Measurements from ENCODE around the gene FAF1.

The FAF1 gene

DNA sequence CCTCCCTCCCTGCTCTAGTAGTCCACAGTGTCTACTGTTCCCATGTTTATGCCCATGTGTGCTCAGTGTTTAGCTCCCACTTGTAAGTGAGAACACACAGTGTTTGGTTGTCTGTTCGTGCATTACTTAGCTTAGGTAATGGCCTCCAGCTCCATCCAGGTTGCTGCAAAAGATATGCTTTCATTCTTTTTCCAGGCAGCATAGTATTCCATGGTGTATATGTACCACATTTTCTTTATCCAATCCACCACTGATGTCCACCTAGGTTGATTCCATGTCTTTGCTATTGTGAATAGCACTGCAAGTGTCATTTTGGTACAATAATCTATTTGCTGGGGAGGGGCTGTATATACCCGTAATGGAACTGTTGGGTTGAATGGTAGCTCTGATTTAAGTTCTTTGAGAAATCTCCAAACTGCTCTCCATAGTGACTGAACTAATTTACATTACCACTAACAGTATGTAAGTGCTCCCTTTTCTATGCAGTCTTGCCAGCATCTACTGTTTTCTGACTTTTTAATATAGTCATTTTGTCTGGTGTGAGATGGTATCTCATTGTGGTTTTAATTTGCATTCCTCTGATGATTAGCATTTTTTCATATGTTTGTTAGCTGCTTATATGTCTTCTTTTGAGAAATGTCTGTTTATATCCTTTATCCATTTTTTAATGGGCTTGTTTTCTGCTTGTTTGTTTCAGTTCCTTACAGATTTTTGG is 344.9 kb downstream of the FAF1 start:
- Histone ChIP-seq H3K9me3 (ENCODE audit: control insufficient read depth in 1 of 2, low read length in 2 of 2) (no peaks in the 10 kb centered on the region), H3K4me3 (ENCODE audit: low read depth in 1 of 2, low read length in 2 of 2) (no peak overlapping the region), H3K4me1 (ENCODE audit: control insufficient read depth in 1 of 2, insufficient read depth in 2 of 2, low read length in 2 of 2) (no peaks in the 10 kb centered on the region), H3K27ac (ENCODE audit: low read length) (no peak overlapping the region), H3K27me3 (ENCODE audit: low read depth, low read length) (no peaks in the 10 kb centered on the region), H3K36me3 (ENCODE audit: control insufficient read depth in 1 of 2, insufficient read depth in 2 of 2, low read length in 2 of 2) (no peaks in the 10 kb centered on the region)

DNA sequence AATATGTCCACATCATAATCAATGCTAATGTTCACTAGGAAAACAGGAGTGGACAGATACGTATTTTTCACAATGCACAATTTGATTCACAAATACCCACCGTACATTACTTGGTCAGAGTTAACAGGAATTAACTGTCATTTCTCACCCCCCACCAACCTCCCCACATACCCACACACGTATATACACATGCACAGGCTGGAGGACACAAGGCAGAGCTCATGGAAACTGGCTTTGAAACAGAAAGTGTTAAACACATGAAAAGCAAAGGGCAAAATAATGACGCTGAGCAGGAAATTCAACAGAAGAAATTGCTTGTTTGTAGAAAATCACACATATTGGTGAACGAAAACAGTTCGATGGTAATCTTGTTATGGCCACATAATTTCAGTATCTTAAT is 348.4 kb downstream of the FAF1 start:
- Histone ChIP-seq H3K4me3 (ENCODE audit: low read depth in 1 of 2, low read length in 2 of 2) (no peak overlapping the region), H3K27me3 (ENCODE audit: low read depth, low read length) (no peaks in the 10 kb centered on the region), H3K9me3 (ENCODE audit: control insufficient read depth in 1 of 2, low read length in 2 of 2) (no peaks in the 10 kb centered on the region), H3K36me3 (ENCODE audit: control insufficient read depth in 1 of 2, insufficient read depth in 2 of 2, low read length in 2 of 2) (no peaks in the 10 kb centered on the region), H3K4me1 (ENCODE audit: control insufficient read depth in 1 of 2, insufficient read depth in 2 of 2, low read length in 2 of 2) (no peaks in the 10 kb centered on the region), H3K27ac (ENCODE audit: low read length) (no peak overlapping the region)

DNA sequence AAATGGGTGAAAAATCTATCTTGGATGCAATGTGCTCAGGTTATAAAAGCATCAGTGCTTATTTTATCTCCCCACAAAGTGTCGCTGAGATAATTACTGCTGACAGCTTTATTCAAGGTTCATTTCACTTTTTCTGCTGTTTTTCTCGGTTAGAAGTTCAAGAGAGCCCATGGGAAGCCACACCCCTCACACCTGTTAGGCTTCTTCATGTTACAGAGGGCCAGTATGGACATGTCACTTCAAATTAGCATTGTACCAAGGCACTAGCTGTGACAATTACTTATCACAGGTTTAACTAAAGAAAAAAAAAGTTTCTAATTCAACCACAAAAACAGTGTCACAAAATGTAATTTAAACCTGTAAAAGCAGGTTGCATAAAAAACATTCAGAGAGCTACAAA is 349.5 kb downstream of the FAF1 start:
- Histone ChIP-seq H3K27ac (ENCODE audit: low read length) (no peak overlapping the region), H3K4me3 (ENCODE audit: low read depth in 1 of 2, low read length in 2 of 2) (no peak overlapping the region), H3K27me3 (ENCODE audit: low read depth, low read length) (no peaks in the 10 kb centered on the region)

DNA sequence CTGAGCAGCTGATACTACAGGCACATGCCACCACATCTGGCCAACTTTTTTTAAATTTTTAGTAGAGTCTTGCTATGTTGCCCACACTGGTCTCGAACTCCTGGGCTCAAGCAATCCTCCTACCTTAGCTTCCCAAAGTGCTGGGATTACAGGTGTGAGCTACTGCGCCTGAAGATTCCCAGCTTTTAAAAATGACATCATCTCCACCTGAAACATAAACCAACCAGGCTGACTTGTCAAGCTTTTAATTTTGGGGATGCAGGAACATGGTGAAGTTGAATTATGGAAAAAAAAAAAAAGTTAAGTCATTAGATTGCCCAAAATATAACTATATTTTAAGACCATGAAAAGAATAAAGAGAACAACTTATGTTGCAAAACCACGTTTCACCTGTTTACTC is 350.6 kb downstream of the FAF1 start:
- Histone ChIP-seq H3K27me3 (ENCODE audit: low read depth, low read length) (no peaks in the 10 kb centered on the region), H3K36me3 (ENCODE audit: control insufficient read depth in 1 of 2, insufficient read depth in 2 of 2, low read length in 2 of 2) (no peaks in the 10 kb centered on the region), H3K4me1 (ENCODE audit: control insufficient read depth in 1 of 2, insufficient read depth in 2 of 2, low read length in 2 of 2) (no peaks in the 10 kb centered on the region), H3K27ac (ENCODE audit: low read length) (no peak overlapping the region), H3K4me3 (ENCODE audit: low read depth in 1 of 2, low read length in 2 of 2) (no peak overlapping the region), H3K9me3 (ENCODE audit: control insufficient read depth in 1 of 2, low read length in 2 of 2) (no peaks in the 10 kb centered on the region)

More for the DNA sequence above, 349.5 kb downstream of the FAF1 start:
- no peaks in the 10 kb centered on the region for H3K4me1 ChIP-seq (ENCODE audit: control insufficient read depth in 1 of 2, insufficient read depth in 2 of 2, low read length in 2 of 2)
- no peaks in the 10 kb centered on the region for H3K36me3 ChIP-seq (ENCODE audit: control insufficient read depth in 1 of 2, insufficient read depth in 2 of 2, low read length in 2 of 2)
- H3K9me3 ChIP-seq (ENCODE audit: control insufficient read depth in 1 of 2, low read length in 2 of 2), result no peaks in the 10 kb centered on the region

DNA sequence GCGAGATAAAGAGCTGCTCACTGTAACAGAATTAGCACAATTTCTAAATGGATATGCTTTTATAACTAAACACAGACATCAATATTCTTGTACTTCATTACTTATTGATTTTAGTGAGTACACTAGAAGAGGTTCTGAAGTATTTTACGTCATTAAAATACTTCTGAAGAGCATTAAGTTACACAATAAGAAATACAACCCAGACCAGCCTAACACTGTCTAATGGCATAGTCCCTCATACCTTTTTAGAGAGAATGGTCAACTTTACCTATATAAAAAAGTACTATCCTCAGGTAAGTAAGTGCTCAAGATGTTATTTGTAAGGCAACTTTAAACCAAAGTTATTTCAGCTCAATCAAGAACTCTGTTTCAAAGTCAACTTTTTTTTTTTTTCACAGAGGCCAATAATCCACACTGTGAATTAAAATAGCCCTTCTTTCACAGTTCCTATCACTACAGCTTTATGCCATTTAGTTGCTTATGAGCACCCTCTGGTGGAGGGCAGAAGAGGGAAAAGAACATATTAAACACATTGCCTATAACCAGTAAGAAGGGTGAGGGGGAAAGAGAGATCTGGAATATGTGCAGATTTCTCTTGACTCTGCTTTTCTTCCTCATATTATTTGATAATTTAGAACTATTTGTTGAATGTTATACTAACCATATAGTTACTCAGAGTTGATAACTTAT is 354.7 kb downstream of the FAF1 start:
- Histone ChIP-seq H3K27ac (ENCODE audit: low read length) (no peak overlapping the region), H3K27me3 (ENCODE audit: low read depth, low read length) (no peaks in the 10 kb centered on the region), H3K4me3 (ENCODE audit: low read depth in 1 of 2, low read length in 2 of 2) (no peak overlapping the region), H3K36me3 (ENCODE audit: control insufficient read depth in 1 of 2, insufficient read depth in 2 of 2, low read length in 2 of 2) (no peaks in the 10 kb centered on the region), H3K4me1 (ENCODE audit: control insufficient read depth in 1 of 2, insufficient read depth in 2 of 2, low read length in 2 of 2) (no peaks in the 10 kb centered on the region), H3K9me3 (ENCODE audit: control insufficient read depth in 1 of 2, low read length in 2 of 2) (no peaks in the 10 kb centered on the region)

DNA sequence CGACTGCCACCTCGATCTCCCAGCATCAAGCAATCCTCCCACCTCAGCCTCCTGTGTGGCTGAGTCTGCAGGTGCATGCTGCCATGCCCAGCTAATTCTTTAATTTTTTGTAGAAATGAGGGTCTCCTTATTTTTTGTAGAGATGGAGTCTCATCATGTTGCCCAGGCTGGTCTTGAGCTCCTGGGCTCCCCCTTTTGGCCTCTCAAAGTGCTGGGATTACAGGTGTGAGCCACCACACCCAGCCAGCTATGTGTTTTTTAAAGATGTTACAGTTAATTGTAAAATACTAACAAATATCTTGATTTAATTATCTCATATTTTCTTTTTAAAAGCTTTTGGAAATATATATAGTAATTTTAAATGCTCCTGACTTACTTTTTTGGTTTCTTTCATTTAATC is 355.5 kb downstream of the FAF1 start:
- H3K27ac ChIP-seq (ENCODE audit: low read length), result no peak overlapping the region
- H3K36me3 ChIP-seq (ENCODE audit: control insufficient read depth in 1 of 2, insufficient read depth in 2 of 2, low read length in 2 of 2), result no peaks in the 10 kb centered on the region
- H3K9me3 ChIP-seq (ENCODE audit: control insufficient read depth in 1 of 2, low read length in 2 of 2), result no peaks in the 10 kb centered on the region
- H3K27me3 ChIP-seq (ENCODE audit: low read depth, low read length), result no peaks in the 10 kb centered on the region
- no peaks in the 10 kb centered on the region for H3K4me1 ChIP-seq (ENCODE audit: control insufficient read depth in 1 of 2, insufficient read depth in 2 of 2, low read length in 2 of 2)
- H3K4me3 ChIP-seq (ENCODE audit: low read depth in 1 of 2, low read length in 2 of 2), result no peak overlapping the region

DNA sequence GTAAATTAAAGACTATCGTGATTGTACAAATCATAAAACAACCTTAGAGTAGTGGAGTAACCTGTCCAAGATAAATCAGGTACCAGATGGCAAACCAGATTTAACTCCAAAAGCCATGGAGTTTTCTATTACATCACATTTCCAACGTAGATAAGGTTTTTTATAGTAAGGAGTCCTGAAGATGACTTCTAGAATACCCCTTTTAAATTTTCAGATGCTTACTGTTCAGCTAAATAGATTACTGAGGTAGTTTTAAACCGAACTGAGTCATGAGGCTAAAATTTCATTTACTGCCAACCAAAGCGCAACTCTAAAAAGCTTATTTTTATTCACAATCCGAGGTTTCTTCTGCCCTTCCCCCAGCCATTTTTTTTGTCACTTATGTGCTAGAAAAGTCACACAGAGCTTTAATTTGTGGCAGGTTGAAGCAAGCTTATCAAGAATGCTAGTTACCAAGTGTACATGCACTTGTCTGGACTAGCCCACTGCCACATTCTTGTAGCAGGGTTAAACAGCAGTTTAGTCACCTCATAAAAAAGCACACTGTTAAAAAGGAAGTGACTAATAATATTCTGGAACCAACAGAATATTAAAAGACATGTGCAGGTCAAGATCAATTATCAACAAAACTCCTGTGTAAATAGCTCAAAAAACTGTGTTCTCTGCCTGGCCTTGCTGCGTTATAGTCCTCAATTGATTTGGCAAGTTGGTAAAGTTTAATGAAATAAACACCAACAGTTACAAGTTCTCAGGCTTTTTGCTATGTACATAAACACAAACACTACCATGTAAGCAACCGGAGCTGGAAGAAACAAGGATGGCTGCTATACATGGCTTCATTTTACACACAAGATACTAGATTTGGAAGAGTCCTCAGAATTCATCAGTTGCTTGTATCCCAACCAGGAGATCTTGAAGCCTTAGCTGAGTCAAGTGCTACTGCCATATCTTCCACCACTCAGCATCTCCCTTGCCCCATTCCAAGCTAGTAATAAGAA is 356.5 kb downstream of the FAF1 start:
- H3K36me3 ChIP-seq (ENCODE audit: control insufficient read depth in 1 of 2, insufficient read depth in 2 of 2, low read length in 2 of 2), result no peaks in the 10 kb centered on the region
- no peak overlapping the region for H3K27ac ChIP-seq (ENCODE audit: low read length)
- no peak overlapping the region for H3K4me3 ChIP-seq (ENCODE audit: low read depth in 1 of 2, low read length in 2 of 2)
- H3K4me1 ChIP-seq (ENCODE audit: control insufficient read depth in 1 of 2, insufficient read depth in 2 of 2, low read length in 2 of 2), result no peaks in the 10 kb centered on the region
- H3K9me3 ChIP-seq (ENCODE audit: control insufficient read depth in 1 of 2, low read length in 2 of 2), result no peaks in the 10 kb centered on the region
- no peaks in the 10 kb centered on the region for H3K27me3 ChIP-seq (ENCODE audit: low read depth, low read length)

DNA sequence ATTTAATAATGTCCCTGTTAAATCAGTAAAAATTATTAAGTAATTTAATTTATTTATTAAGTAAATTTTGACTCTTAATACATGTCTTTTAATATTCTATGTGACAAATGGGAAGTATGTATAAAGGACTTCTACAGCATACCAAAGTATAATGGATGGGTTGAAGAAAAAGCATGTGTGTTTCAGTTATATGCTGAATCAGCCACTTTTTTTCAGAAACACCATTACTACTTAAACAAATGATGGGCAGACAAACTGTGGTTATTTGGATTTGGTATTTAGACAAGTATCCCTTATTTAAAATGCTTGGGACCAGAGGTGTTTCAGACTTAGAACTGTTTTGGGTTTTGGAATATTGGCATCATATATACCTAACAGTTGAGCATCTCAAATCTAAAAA is 360.5 kb downstream of the FAF1 start:
- Histone ChIP-seq H3K4me1 (ENCODE audit: control insufficient read depth in 1 of 2, insufficient read depth in 2 of 2, low read length in 2 of 2) (no peaks in the 10 kb centered on the region), H3K27me3 (ENCODE audit: low read depth, low read length) (no peaks in the 10 kb centered on the region), H3K27ac (ENCODE audit: low read length) (no peak overlapping the region), H3K9me3 (ENCODE audit: control insufficient read depth in 1 of 2, low read length in 2 of 2) (no peaks in the 10 kb centered on the region), H3K4me3 (ENCODE audit: low read depth in 1 of 2, low read length in 2 of 2) (no peak overlapping the region), H3K36me3 (ENCODE audit: control insufficient read depth in 1 of 2, insufficient read depth in 2 of 2, low read length in 2 of 2) (peaks cover 0 to 12% of the 10 kb centered on the region in 2 donors)

DNA sequence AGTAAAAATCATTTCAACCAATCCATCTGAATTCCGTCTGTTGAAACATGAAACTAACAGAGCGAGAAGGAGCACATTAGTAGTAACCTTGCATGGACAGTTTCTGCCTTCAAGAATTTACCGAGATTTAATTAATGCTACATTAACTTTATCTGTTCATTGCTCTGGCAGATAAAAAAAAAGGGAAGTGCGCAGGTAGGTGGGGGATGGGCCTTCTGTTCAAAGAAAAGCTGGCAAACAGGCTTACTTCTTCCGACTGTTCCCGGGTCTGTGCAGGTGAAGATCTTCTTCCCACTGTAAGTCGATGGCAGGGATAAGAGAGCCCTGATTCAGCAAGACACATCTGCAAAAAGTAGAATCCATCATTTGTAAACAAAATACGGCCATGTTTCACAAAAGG is 364.2 kb downstream of the FAF1 start:
- Histone ChIP-seq H3K9me3 (ENCODE audit: control insufficient read depth in 1 of 2, low read length in 2 of 2) (no peaks in the 10 kb centered on the region), H3K36me3 (ENCODE audit: control insufficient read depth in 1 of 2, insufficient read depth in 2 of 2, low read length in 2 of 2) (peaks cover 0 to 12% of the 10 kb centered on the region in 2 donors), H3K4me1 (ENCODE audit: control insufficient read depth in 1 of 2, insufficient read depth in 2 of 2, low read length in 2 of 2) (no peaks in the 10 kb centered on the region), H3K27ac (ENCODE audit: low read length) (no peak overlapping the region), H3K4me3 (ENCODE audit: low read depth in 1 of 2, low read length in 2 of 2) (no peak overlapping the region), H3K27me3 (ENCODE audit: low read depth, low read length) (no peaks in the 10 kb centered on the region)

DNA sequence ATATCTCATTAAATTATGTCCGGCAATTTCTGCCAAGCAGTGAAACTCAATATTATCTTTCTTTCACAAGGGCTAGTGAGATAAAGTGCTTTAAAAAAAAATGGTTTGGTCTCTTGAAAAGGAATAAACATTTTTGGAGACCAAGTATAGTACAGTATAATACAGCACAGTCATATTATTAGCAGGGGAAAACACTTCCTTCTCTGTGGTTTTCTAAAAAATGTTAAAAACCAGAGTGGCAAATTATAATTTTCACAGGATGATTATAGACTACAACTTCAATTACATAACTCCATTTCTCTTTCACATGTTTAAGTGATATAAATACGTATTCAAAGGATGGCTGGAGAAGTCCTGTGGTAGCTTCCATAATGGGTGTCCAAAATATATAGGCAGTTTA is 366.6 kb downstream of the FAF1 start:
- Histone ChIP-seq H3K27me3 (ENCODE audit: low read depth, low read length) (no peaks in the 10 kb centered on the region), H3K36me3 (ENCODE audit: control insufficient read depth in 1 of 2, insufficient read depth in 2 of 2, low read length in 2 of 2) (peaks cover 4 to 16% of the 10 kb centered on the region in 2 donors), H3K9me3 (ENCODE audit: control insufficient read depth in 1 of 2, low read length in 2 of 2) (no peaks in the 10 kb centered on the region), H3K4me3 (ENCODE audit: low read depth in 1 of 2, low read length in 2 of 2) (no peak overlapping the region), H3K27ac (ENCODE audit: low read length) (no peak overlapping the region), H3K4me1 (ENCODE audit: control insufficient read depth in 1 of 2, insufficient read depth in 2 of 2, low read length in 2 of 2) (no peaks in the 10 kb centered on the region)

DNA sequence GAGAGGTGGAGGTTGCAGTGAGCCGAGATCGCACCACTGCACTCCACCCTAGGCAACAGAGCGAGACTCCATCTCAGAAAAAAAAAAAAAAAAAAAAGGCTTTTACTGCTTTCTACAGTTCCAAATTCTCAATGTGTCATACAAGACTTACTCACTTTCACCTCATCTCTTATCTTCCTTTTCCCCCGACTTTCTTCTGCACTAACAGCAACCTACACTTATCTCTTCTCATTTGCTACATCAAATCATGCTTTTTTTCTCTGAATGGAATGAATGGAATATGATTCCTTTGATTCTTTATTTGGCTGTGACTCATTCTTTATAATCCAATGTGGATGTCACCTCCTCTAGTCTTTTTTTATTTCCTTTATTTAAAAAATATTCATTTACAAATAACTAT is 368.5 kb downstream of the FAF1 start:
- Histone ChIP-seq H3K36me3 (ENCODE audit: control insufficient read depth in 1 of 2, insufficient read depth in 2 of 2, low read length in 2 of 2) (peaks cover 7 to 21% of the 10 kb centered on the region in 2 donors), H3K27me3 (ENCODE audit: low read depth, low read length) (no peaks in the 10 kb centered on the region)

More for the DNA sequence above, 368.5 kb downstream of the FAF1 start:
- no peak overlapping the region for H3K27ac ChIP-seq (ENCODE audit: low read length)
- H3K4me3 ChIP-seq (ENCODE audit: low read depth in 1 of 2, low read length in 2 of 2), result no peak overlapping the region
- H3K4me1 ChIP-seq (ENCODE audit: control insufficient read depth in 1 of 2, insufficient read depth in 2 of 2, low read length in 2 of 2), result no peaks in the 10 kb centered on the region
- no peaks in the 10 kb centered on the region for H3K9me3 ChIP-seq (ENCODE audit: control insufficient read depth in 1 of 2, low read length in 2 of 2)
